ENCODE data around the gene BRD4. TPM values are rescaled to one million over a fixed set of nuclear protein-coding genes. Genes with fewer than 3 reads are reported as not detected.
"Not testable (repeated sequence)": the region's sequence is repeated elsewhere in the genome, so short reads cannot be mapped to it uniquely, and the experiment has no call there.

Gene BRD4
- total RNA-seq, 2 donors from 2014 or later, result 161 to 187 TPM

- peaks cover 6 to 24% of the 10 kb centered on the region in 2 donors for H3K36me3 Mint-ChIP-seq (ENCODE audit: insufficient read depth in 2 of 2)
- no peaks in the 10 kb centered on the region for H3K4me1 Mint-ChIP-seq (ENCODE audit: low read depth)
- no peaks in the 10 kb centered on the region for H3K9me3 Mint-ChIP-seq
- H3K4me3 Mint-ChIP-seq, result no peak overlapping the region
- ATAC-seq (replicated peaks in 1 of 2) (no peak), DNase-seq (no peak)
- no peaks in the 10 kb centered on the region for H3K27me3 Mint-ChIP-seq (ENCODE audit: low read depth)
- H3K27ac Mint-ChIP-seq, result no peak overlapping the region
These were observed 21.6 kb upstream of the BRD4 start for GRCh38 chr19:15353908-15354307.

DNA sequence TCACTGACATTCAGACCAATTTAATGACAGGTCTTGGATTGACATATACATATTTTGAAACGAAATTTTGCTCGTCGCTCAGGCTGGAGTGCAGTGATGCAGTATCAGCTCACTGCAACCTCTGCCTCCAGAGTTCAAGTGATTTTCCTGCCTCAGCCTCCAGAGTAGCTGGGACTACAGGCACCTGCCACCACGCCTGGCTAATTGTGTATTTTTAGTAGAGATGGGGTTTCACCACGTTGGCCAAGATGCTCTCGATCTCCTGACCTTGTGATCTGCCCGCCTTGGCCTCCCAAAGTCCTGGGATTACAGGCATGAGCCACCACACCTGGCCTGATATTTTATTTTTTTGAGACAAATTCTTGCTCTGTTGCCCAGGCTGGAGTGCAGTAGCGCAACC is 20.2 kb upstream of the BRD4 start:
- DNase-seq; H3K4me1 Mint-ChIP-seq (ENCODE audit: low read depth); H3K27me3 Mint-ChIP-seq (ENCODE audit: low read depth); H3K4me3 Mint-ChIP-seq; H3K27ac Mint-ChIP-seq; H3K9me3 Mint-ChIP-seq; ATAC-seq (replicated peaks in 1 of 2): not testable (repeated sequence)
- H3K36me3 Mint-ChIP-seq (ENCODE audit: insufficient read depth in 2 of 2), result peaks cover 2 to 16% of the 10 kb centered on the region in 2 donors

- DNase-seq; H3K27ac Mint-ChIP-seq; H3K27me3 Mint-ChIP-seq (ENCODE audit: low read depth); H3K9me3 Mint-ChIP-seq; H3K4me3 Mint-ChIP-seq; H3K4me1 Mint-ChIP-seq (ENCODE audit: low read depth); ATAC-seq (replicated peaks in 1 of 2): not testable (repeated sequence)
- H3K36me3 Mint-ChIP-seq (ENCODE audit: insufficient read depth in 2 of 2), result peaks cover 0 to 15% of the 10 kb centered on the region in 2 donors
These were observed 9.0 kb upstream of the BRD4 start for GRCh38 chr19:15341328-15341727.

GRCh38 chr19:15340086-15340485 is 7.7 kb upstream of the BRD4 start:
- no peak for DNase-seq
- H3K4me3 Mint-ChIP-seq, result no peak overlapping the region
- ATAC-seq (replicated peaks in 1 of 2), result no peak

DNA sequence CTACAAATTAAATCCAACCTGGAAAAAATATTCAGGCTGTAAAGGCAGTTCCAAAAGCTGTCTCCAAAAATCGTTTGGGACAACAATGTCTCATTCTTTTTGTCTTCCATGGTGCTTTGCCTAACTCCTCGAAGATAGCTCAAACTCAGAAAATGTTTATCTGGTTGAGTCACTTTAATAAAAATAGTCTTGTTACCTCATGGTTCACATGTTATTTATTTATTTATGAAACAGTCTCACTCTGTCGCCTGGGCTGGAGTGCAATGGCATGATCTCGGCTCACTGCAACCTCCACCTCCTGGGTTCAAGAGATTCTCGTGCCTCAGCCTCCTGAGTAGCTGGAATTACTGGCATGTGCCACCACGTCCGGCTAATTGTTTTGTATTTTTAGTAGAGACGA is 4.9 kb upstream of the BRD4 start:
- Mint-ChIP-seq H3K27ac (no peak overlapping the region), H3K36me3 (ENCODE audit: insufficient read depth in 2 of 2) (peaks cover 3 to 12% of the 10 kb centered on the region in 2 donors), H3K27me3 (ENCODE audit: low read depth) (no peaks in the 10 kb centered on the region), H3K4me3 (no peak overlapping the region), H3K4me1 (ENCODE audit: low read depth) (peaks cover 6% of the 10 kb centered on the region), H3K9me3 (no peaks in the 10 kb centered on the region)
- no peak for ATAC-seq (replicated peaks in 1 of 2)
- DNase-seq, result no peak

More at GRCh38 chr19:15340086-15340485, 7.7 kb upstream of the BRD4 start:
- H3K4me1 Mint-ChIP-seq (ENCODE audit: low read depth), result no peaks in the 10 kb centered on the region
- H3K27me3 Mint-ChIP-seq (ENCODE audit: low read depth), result no peaks in the 10 kb centered on the region
- H3K36me3 Mint-ChIP-seq (ENCODE audit: insufficient read depth in 2 of 2), result peaks cover 0 to 11% of the 10 kb centered on the region in 2 donors
- no peak overlapping the region for H3K27ac Mint-ChIP-seq
- H3K9me3 Mint-ChIP-seq, result no peaks in the 10 kb centered on the region

DNA sequence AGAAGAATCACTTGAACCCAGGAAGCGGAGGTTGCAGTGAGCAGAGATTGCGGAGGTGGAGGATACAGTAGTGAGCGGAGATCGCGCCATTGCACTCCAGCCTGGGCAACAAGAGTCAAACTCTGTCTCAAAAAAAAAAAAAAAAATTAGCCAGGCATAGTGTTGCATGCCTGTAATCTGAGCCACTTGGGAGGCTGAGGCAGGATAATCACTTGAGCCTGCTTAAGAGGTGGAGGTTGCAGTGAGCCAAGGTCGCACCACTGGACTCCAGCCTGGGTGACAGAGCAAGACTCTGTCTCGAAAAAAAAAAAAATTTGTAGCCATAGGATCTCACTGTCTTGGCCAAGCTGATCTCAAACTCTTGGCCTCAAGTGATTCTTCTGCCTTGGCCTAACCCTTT is 3.7 kb upstream of the BRD4 start:
- not testable (repeated sequence) for DNase-seq; H3K4me3 Mint-ChIP-seq; H3K27me3 Mint-ChIP-seq (ENCODE audit: low read depth); H3K4me1 Mint-ChIP-seq (ENCODE audit: low read depth); ATAC-seq (replicated peaks in 1 of 2); H3K27ac Mint-ChIP-seq; H3K9me3 Mint-ChIP-seq
- peaks cover 5 to 12% of the 10 kb centered on the region in 2 donors for H3K36me3 Mint-ChIP-seq (ENCODE audit: insufficient read depth in 2 of 2)

- H3K4me3 Mint-ChIP-seq, result peak overlapping the region; percentile 95 to 99
- peak overlapping the region; percentile 99 for H3K27ac Mint-ChIP-seq
- ATAC-seq (replicated peaks in 1 of 2) (peak; percentile 63 to 68), DNase-seq (peak; percentile 79 to 80)
- H3K27me3 Mint-ChIP-seq (ENCODE audit: low read depth), result no peaks in the 10 kb centered on the region
- peaks cover 9 to 13% of the 10 kb centered on the region in 2 donors for H3K36me3 Mint-ChIP-seq (ENCODE audit: insufficient read depth in 2 of 2)
- peaks cover 44% of the 10 kb centered on the region for H3K4me1 Mint-ChIP-seq (ENCODE audit: low read depth)
- no peaks in the 10 kb centered on the region for H3K9me3 Mint-ChIP-seq
These were observed 674 bp downstream of the BRD4 start for GRCh38 chr19:15331419-15332310.

GRCh38 chr19:15330801-15331418 is 1.4 kb downstream of the BRD4 start:
- H3K9me3 Mint-ChIP-seq, result no peaks in the 10 kb centered on the region
- DNase-seq (peak in 1 of 2 donors; percentile 29), ATAC-seq (replicated peaks in 1 of 2) (peak; percentile 5 to 28)
- peaks cover 49% of the 10 kb centered on the region for H3K4me1 Mint-ChIP-seq (ENCODE audit: low read depth)
- peak overlapping the region; percentile 99 for H3K27ac Mint-ChIP-seq
- H3K27me3 Mint-ChIP-seq (ENCODE audit: low read depth), result no peaks in the 10 kb centered on the region
- H3K36me3 Mint-ChIP-seq (ENCODE audit: insufficient read depth in 2 of 2), result peaks cover 9 to 11% of the 10 kb centered on the region in 2 donors
- peak overlapping the region; percentile 95 to 99 for H3K4me3 Mint-ChIP-seq

DNA sequence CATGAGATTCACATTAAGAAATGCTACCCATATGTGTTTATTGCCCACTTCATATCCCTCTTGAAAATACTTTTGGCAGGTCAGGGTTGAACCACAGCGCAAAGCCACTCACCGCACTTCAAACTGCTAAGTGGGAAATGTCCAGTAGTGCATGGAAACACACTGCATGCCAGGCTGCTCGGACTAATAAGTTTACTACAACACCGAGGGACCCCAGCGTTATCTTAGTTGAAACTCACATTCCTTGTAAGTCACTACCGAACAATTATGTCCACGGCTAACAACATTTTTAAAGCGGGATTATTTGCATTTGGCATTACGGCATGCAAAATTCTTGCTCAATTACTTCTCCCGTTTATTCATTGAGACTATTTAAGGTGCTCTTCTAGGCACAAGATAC is 4.0 kb downstream of the BRD4 start:
- Mint-ChIP-seq H3K27ac (peak overlapping the region; percentile 34), H3K36me3 (ENCODE audit: insufficient read depth in 2 of 2) (peaks cover 9 to 13% of the 10 kb centered on the region in 2 donors), H3K4me3 (peak overlapping the region; percentile 76 to 95), H3K9me3 (no peaks in the 10 kb centered on the region), H3K27me3 (ENCODE audit: low read depth) (no peaks in the 10 kb centered on the region), H3K4me1 (ENCODE audit: low read depth) (peaks cover 69% of the 10 kb centered on the region)
- DNase-seq (no peak), ATAC-seq (replicated peaks in 1 of 2) (no peak)

GRCh38 chr19:15324791-15325519 is 7.4 kb downstream of the BRD4 start:
- ATAC-seq (replicated peaks in 1 of 2), result peak; percentile 33 to 34
- Mint-ChIP-seq H3K27ac (peak overlapping the region; percentile 53), H3K36me3 (ENCODE audit: insufficient read depth in 2 of 2) (peaks cover 3 to 9% of the 10 kb centered on the region in 2 donors), H3K4me3 (peak overlapping the region; percentile 29 to 30), H3K4me1 (ENCODE audit: low read depth) (peaks cover 90% of the 10 kb centered on the region), H3K9me3 (peaks cover 0 to 2% of the 10 kb centered on the region in 2 donors), H3K27me3 (ENCODE audit: low read depth) (no peaks in the 10 kb centered on the region)
- DNase-seq, result no peak

GRCh38 chr19:15323496-15324235 is 8.7 kb downstream of the BRD4 start:
- DNase-seq, result no peak
- H3K4me3 Mint-ChIP-seq, result peak overlapping the region; percentile 11 to 38
- H3K27ac Mint-ChIP-seq, result peak overlapping the region; percentile 75
- peaks cover 0 to 2% of the 10 kb centered on the region in 2 donors for H3K9me3 Mint-ChIP-seq
- peaks cover 3 to 7% of the 10 kb centered on the region in 2 donors for H3K36me3 Mint-ChIP-seq (ENCODE audit: insufficient read depth in 2 of 2)
- H3K4me1 Mint-ChIP-seq (ENCODE audit: low read depth), result peaks cover 90% of the 10 kb centered on the region
- no peaks in the 10 kb centered on the region for H3K27me3 Mint-ChIP-seq (ENCODE audit: low read depth)
- peak; percentile 51 to 76 for ATAC-seq (replicated peaks in 1 of 2)

- Mint-ChIP-seq H3K4me1 (ENCODE audit: low read depth) (peaks cover 93% of the 10 kb centered on the region), H3K27me3 (ENCODE audit: low read depth) (no peaks in the 10 kb centered on the region), H3K9me3 (peaks cover 0 to 2% of the 10 kb centered on the region in 2 donors), H3K4me3 (peak overlapping the region; percentile 35 to 44), H3K36me3 (ENCODE audit: insufficient read depth in 2 of 2) (peaks cover 3 to 13% of the 10 kb centered on the region in 2 donors), H3K27ac (peak overlapping the region; percentile 71)
- DNase-seq (no peak), ATAC-seq (replicated peaks in 1 of 2) (peak in 1 of 2 donors; percentile 14)
These were observed 10.6 kb downstream of the BRD4 start for GRCh38 chr19:15321739-15322138.

All from activated T-cell treated with anti-CD3 and anti-CD28 coated beads, Interleukin-2, amount 50 U/mL, for 72 hours (primary cell).